ENCODE results near the gene ST8SIA6. TPM values are rescaled to one million over a fixed set of nuclear protein-coding genes. Genes with fewer than 3 reads are reported as not detected.
"Not testable (repeated sequence)": the region's sequence is repeated elsewhere in the genome, so short reads cannot be mapped to it uniquely, and the experiment has no call there.

Gene ST8SIA6, protein sequence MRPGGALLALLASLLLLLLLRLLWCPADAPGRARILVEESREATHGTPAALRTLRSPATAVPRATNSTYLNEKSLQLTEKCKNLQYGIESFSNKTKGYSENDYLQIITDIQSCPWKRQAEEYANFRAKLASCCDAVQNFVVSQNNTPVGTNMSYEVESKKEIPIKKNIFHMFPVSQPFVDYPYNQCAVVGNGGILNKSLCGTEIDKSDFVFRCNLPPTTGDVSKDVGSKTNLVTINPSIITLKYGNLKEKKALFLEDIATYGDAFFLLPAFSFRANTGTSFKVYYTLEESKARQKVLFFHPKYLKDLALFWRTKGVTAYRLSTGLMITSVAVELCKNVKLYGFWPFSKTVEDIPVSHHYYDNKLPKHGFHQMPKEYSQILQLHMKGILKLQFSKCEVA
- not detected for total RNA-seq

DNA sequence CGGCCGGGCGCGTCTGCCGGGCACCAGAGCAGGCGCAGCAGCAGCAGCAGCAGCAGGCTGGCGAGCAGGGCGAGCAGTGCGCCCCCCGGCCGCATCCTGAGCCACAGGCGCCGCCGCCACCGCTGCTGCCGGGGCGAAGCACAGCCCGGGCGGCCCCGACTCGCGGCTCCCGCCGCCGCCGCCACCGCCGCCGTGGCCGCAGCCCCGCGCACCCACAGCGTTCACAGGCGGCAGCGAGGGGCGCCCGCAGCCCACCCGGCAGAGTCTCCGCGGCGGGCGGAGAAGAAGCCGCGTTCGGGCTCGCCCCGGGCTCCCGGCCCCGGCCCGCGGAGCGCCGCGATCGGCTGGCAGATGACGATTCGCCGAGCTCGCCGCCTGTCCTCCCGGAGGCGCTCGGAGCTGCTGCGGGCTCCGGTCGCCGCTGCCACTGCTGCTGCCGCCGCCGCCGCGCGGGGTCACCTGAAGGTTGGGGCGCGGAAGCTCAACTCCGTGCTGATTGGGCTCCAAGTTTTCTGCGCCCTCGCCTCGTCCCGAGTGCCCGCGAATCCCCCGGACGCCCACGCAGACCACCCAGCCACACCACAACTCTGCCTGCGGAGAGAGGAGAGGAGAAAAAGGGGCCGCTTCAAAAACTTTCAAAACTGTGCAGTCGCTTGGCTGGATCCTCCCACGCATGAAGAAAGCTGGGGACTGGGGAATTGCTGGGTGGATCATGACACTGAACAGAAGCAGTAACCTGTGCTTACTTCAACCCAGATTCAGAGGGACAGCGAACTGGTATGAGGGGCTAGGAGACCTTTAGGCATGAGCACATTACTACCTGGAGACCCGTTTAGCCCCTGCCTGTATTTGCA lies at the start of gene ST8SIA6:
TSS of gene ST8SIA6 (minus strand) at position 435 of the 854 bp plus-strand sequence. CDS start at position 95, 340 bp downstream.
- Histone ChIP-seq H3K36me3 (replicated peaks in 1 of 2; ENCODE audit: insufficient read depth in 1 of 2, low read depth in 2 of 2) (no peaks in the 10 kb centered on the region), H3K4me1 (peaks cover 14% of the 10 kb centered on the region)
- TF ChIP-seq POLR2A (IDR thresholded peaks at IDR 0.05) = no peak
- TF ChIP-seq, protein P1, sequence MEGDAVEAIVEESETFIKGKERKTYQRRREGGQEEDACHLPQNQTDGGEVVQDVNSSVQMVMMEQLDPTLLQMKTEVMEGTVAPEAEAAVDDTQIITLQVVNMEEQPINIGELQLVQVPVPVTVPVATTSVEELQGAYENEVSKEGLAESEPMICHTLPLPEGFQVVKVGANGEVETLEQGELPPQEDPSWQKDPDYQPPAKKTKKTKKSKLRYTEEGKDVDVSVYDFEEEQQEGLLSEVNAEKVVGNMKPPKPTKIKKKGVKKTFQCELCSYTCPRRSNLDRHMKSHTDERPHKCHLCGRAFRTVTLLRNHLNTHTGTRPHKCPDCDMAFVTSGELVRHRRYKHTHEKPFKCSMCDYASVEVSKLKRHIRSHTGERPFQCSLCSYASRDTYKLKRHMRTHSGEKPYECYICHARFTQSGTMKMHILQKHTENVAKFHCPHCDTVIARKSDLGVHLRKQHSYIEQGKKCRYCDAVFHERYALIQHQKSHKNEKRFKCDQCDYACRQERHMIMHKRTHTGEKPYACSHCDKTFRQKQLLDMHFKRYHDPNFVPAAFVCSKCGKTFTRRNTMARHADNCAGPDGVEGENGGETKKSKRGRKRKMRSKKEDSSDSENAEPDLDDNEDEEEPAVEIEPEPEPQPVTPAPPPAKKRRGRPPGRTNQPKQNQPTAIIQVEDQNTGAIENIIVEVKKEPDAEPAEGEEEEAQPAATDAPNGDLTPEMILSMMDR (IDR thresholded peaks at IDR 0.05) = no peak

DNA sequence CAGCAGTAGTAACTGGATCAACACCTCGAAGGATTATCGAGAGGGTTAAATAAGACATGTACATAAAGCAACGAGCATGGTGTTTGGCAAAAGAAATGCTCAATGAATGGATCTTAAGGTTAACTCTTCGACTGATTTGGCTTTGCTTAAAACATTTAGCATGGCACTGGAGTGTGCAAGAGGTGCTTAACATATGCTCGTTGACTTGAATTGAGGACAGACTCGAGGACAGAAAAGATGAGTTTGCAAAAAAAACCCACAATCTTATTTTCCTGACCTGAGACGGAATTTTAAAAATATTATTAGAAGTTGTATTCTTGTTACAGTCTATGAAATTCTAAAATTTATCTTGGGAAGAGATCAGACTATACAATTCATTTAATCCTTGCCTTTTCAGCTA lies 49.4 kb upstream of the ST8SIA6 start:
- Histone ChIP-seq H3K9me3 (no peaks in the 10 kb centered on the region), H3K4me1 (no peaks in the 10 kb centered on the region), H3K36me3 (replicated peaks in 1 of 2; ENCODE audit: insufficient read depth in 1 of 2, low read depth in 2 of 2) (no peaks in the 10 kb centered on the region), H3K4me3 (no peak overlapping the region), H3K27me3 (no peaks in the 10 kb centered on the region), H3K27ac (no peak overlapping the region)
- DNase-seq (no peak), ATAC-seq (no peak)
- intact Hi-C loops (cut with DNase I) = no loop called here
- TF ChIP-seq, protein P1 (IDR thresholded peaks at IDR 0.05) = no peak
- no peak for TF ChIP-seq POLR2A (IDR thresholded peaks at IDR 0.05)
- 55 to 59% methylated on average over 7 of the region's 7 CpGs for WGBS, 2 donors

More for the DNA sequence above, at the start of gene ST8SIA6:
- peak; percentile 21 to 68 (median 40) for DNase-seq
- H3K4me3 ChIP-seq = peak within 1 kb of the TSS in 1 of 2 donors; percentile 17
- 4 to 55% methylated on average over 6 to 73 of the region's 91 CpGs for WGBS, 2 donors
- H3K27me3 ChIP-seq = peaks cover 0 to 7% of the 10 kb centered on the region in 2 donors
- intact Hi-C loops (cut with DNase I) = no loop called here
- ATAC-seq = peak; percentile 56
- H3K27ac ChIP-seq = no peak within 1 kb of the TSS
- H3K9me3 ChIP-seq = no peaks in the 10 kb centered on the region

DNA sequence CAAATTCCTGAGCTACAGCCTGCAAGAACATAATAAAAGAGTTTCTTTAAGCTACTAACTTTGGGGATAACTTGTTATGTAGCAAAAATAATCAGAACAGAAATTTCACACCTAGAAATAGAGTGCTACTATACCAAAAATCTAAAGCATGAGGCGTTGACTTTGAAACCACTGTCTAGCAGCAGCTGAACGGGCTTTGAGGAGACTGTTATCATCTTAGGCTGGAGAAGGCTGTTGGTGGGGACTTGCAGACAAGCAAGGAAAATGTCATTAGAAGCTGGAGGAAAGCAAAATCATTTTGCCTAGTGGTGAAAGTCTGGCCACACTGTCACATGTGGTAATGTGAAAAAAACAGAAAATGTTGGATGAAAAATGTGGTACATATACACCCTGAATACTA lies 48.4 kb upstream of the ST8SIA6 start:
- H3K27ac ChIP-seq = no peak overlapping the region
- no peak for DNase-seq
- no peak for TF ChIP-seq POLR2A (IDR thresholded peaks at IDR 0.05)
- TF ChIP-seq, protein P1 (IDR thresholded peaks at IDR 0.05) = no peak
- intact Hi-C loops (cut with DNase I) = no loop called here
- ATAC-seq = no peak
- no peaks in the 10 kb centered on the region for H3K36me3 ChIP-seq (replicated peaks in 1 of 2; ENCODE audit: insufficient read depth in 1 of 2, low read depth in 2 of 2)
- no peaks in the 10 kb centered on the region for H3K9me3 ChIP-seq
- no peaks in the 10 kb centered on the region for H3K4me1 ChIP-seq
- no peaks in the 10 kb centered on the region for H3K27me3 ChIP-seq
- no peak overlapping the region for H3K4me3 ChIP-seq
- WGBS, 2 donors = 57 to 69% methylated on average over 2 of the region's 2 CpGs

DNA sequence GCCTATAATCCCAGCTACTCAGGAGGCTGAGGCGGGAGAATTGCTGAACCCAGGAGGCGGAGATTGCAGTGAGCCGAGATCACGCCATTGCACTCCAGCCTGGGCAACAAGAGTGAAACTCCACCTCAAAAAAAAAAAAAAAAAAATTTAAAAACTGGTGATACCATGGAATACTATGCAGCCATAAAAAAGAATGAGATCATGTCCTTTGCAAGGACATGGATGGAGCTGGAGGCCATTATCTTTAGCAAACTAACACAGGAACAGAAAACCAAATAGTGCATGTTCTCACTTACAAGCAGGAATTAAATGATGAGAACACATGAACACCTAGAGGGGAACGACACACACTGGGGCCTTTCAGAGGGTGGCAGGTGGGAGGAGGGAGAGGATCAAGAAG lies 44.6 kb upstream of the ST8SIA6 start:
- H3K4me3 ChIP-seq; H3K4me1 ChIP-seq; DNase-seq; intact Hi-C loops (cut with DNase I); ATAC-seq; H3K27ac ChIP-seq; H3K27me3 ChIP-seq; H3K36me3 ChIP-seq (replicated peaks in 1 of 2; ENCODE audit: insufficient read depth in 1 of 2, low read depth in 2 of 2); H3K9me3 ChIP-seq: not testable (repeated sequence)
- WGBS, 2 donors = 87 to 93% methylated on average over 5 of the region's 5 CpGs

DNA sequence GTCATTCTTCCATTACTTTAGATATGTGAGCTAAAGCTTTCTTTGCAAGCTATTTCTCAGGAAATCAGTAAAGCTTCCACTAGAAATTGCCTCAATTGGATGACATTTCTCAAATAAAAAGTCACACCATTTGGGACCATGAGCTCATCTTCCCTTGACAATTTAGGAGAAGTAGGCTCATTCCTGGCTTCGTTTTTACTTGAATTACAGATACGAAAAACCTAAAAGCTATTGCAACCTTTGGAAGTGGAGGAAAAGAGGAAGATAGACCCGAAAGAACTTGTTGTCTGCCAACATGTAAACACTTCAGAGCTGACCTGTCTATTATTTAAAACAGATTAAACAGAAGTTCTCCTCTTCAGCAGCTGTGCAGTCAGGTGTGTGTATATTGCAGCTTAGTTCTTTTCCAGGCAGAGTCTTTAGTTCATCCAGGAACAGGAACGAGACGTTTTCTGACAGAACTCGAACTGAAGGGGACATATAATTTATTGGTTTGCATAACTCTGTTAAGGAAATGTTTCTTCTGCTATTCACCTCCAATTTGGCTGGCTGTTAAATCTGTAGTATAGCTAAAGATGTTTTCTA lies 43.1 kb upstream of the ST8SIA6 start:
- Histone ChIP-seq H3K4me3 (no peak overlapping the region), H3K27me3 (no peaks in the 10 kb centered on the region), H3K4me1 (no peaks in the 10 kb centered on the region), H3K9me3 (no peaks in the 10 kb centered on the region), H3K27ac (no peak overlapping the region), H3K36me3 (replicated peaks in 1 of 2; ENCODE audit: insufficient read depth in 1 of 2, low read depth in 2 of 2) (no peaks in the 10 kb centered on the region)
- ATAC-seq (no peak), DNase-seq (no peak)
- intact Hi-C loops (cut with DNase I) = no loop called here
- TF ChIP-seq, protein P1 (IDR thresholded peaks at IDR 0.05) = no peak
- TF ChIP-seq POLR2A (IDR thresholded peaks at IDR 0.05) = no peak
- 35 to 51% methylated on average over 6 of the region's 6 CpGs for WGBS, 2 donors
